IPS-15b (cell line): ENCODE data around the gene NME7.

Experiments
- H3K27me3 ChIP-seq: one replicate; pipeline ENCODE4 v1.6.1; 2013; ENCODE audit warnings: low read length; ENCODE audit not compliant: control insufficient read depth, insufficient read depth
- H3K36me3 ChIP-seq: one replicate; pipeline ENCODE4 v1.6.1; 2013; ENCODE audit warnings: low read length; ENCODE audit not compliant: control insufficient read depth, insufficient read depth
- H3K4me1 ChIP-seq: one replicate; pipeline ENCODE4 v1.6.1; 2013; ENCODE audit warnings: mild to moderate bottlenecking, low read length; ENCODE audit not compliant: control insufficient read depth, insufficient read depth
- H3K4me3 ChIP-seq: one replicate; pipeline ENCODE4 v1.5.1; 2013; ENCODE audit warnings: low read depth, low read length
- H3K9ac ChIP-seq: one replicate; pipeline ENCODE4 v1.6.1; 2013; ENCODE audit warnings: low read depth, mild to moderate bottlenecking, low read length
- H3K9me3 ChIP-seq: one replicate; pipeline ENCODE4 v1.6.1; 2013; ENCODE audit warnings: mild to moderate bottlenecking, low read length; ENCODE audit not compliant: control insufficient read depth, insufficient read depth

NME7 gene

GRCh38 chr1:169163059-169163458 is 204.5 kb downstream of the NME7 start:
- H3K9me3 ChIP-seq: no peaks in the 10 kb centered on the region
- H3K4me1 ChIP-seq: no peaks in the 10 kb centered on the region
- H3K36me3 ChIP-seq: no peaks in the 10 kb centered on the region
- H3K27me3 ChIP-seq: no peaks in the 10 kb centered on the region
- no peak overlapping the region for H3K9ac ChIP-seq
- no peak overlapping the region for H3K4me3 ChIP-seq

GRCh38 chr1:169161496-169162194 is 206.0 kb downstream of the NME7 start:
- no peaks in the 10 kb centered on the region for H3K9me3 ChIP-seq
- no peak overlapping the region for H3K9ac ChIP-seq

DNA sequence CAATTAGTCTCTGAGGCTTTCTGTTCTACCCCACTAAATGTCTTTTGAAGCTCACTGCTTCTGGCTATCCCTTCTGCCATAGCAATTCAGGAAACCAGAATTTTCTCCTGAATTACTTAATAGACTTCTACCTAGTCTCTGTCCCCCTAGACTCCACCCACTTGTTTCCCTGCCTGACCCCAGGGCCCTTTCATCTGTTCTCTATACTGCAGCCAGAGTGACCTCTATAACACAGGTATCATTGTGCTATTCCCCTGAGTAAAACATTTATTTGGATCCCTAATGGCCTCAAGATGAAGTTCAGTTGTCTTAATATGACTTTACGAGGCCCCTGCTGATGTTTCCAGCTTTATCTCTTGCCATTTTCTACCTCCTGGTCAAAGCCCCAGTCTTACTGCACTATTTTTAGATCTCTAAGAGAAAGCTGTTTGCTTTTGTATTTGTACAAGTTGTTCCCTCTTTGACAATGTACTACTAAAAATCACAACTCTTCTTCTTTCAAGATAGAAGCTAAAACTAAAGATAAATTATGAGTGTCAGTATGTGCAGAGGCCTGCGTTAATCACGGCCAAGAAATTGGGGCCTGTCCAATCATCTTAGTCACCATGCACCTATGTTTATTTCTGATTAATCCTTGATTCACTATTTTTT is 206.6 kb downstream of the NME7 start:
- Histone ChIP-seq H3K36me3 (no peaks in the 10 kb centered on the region), H3K4me3 (no peak overlapping the region), H3K27me3 (no peaks in the 10 kb centered on the region), H3K9me3 (no peaks in the 10 kb centered on the region), H3K4me1 (no peaks in the 10 kb centered on the region), H3K9ac (no peak overlapping the region)

More at GRCh38 chr1:169161496-169162194, 206.0 kb downstream of the NME7 start:
- Histone ChIP-seq H3K36me3 (no peaks in the 10 kb centered on the region), H3K27me3 (no peaks in the 10 kb centered on the region), H3K4me1 (no peaks in the 10 kb centered on the region), H3K4me3 (no peak overlapping the region)

- no peak overlapping the region for H3K9ac ChIP-seq
- H3K9me3 ChIP-seq: no peaks in the 10 kb centered on the region
- H3K4me1 ChIP-seq: no peaks in the 10 kb centered on the region
- H3K36me3 ChIP-seq: no peaks in the 10 kb centered on the region
- H3K4me3 ChIP-seq: no peak overlapping the region
- no peaks in the 10 kb centered on the region for H3K27me3 ChIP-seq
These were observed 211.0 kb downstream of the NME7 start for GRCh38 chr1:169156580-169156979.

GRCh38 chr1:169155675-169156074 is 211.9 kb downstream of the NME7 start:
- no peaks in the 10 kb centered on the region for H3K27me3 ChIP-seq
- H3K4me3 ChIP-seq: no peak overlapping the region
- no peaks in the 10 kb centered on the region for H3K4me1 ChIP-seq
- no peaks in the 10 kb centered on the region for H3K36me3 ChIP-seq
- H3K9me3 ChIP-seq: no peaks in the 10 kb centered on the region
- H3K9ac ChIP-seq: no peak overlapping the region

GRCh38 chr1:169151338-169151837 is 216.2 kb downstream of the NME7 start:
- Histone ChIP-seq H3K9me3 (no peaks in the 10 kb centered on the region), H3K27me3 (no peaks in the 10 kb centered on the region), H3K9ac (no peak overlapping the region), H3K36me3 (no peaks in the 10 kb centered on the region), H3K4me3 (no peak overlapping the region), H3K4me1 (no peaks in the 10 kb centered on the region)

DNA sequence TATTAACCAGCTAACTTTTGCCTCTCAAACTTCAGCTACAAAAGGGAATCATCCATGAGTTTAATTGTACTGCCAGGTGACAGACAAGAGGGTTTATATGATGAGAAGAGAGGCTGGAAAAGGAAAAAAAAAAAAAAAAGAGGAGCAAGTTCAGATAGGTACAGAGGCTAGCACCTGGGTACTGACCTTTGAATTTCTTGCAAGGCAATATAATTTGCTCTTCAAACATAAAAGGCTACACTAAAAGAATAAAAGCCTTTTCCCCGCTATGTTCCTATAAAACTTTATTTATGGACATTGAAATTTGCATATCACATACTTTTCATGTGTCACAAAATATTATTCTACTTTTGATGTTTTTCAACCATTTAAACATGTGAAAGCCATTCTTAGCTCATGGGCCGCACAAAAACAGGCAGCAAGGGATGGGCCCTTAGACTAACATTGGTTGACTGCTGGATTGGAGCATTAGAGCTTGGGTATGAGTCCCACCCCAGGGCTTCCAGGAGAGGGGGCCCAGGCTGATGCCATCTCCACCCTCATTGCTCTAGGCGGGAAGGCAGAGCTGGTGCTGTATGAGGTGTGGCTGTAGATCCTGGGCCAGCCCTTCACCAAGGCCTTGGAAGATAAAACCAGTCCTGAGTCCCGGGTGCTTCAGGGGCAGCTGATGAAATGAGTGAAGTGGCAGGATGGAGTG is 216.8 kb downstream of the NME7 start:
- no peaks in the 10 kb centered on the region for H3K27me3 ChIP-seq
- no peaks in the 10 kb centered on the region for H3K4me1 ChIP-seq
- no peaks in the 10 kb centered on the region for H3K9me3 ChIP-seq
- H3K9ac ChIP-seq: no peak overlapping the region
- no peak overlapping the region for H3K4me3 ChIP-seq
- no peaks in the 10 kb centered on the region for H3K36me3 ChIP-seq

DNA sequence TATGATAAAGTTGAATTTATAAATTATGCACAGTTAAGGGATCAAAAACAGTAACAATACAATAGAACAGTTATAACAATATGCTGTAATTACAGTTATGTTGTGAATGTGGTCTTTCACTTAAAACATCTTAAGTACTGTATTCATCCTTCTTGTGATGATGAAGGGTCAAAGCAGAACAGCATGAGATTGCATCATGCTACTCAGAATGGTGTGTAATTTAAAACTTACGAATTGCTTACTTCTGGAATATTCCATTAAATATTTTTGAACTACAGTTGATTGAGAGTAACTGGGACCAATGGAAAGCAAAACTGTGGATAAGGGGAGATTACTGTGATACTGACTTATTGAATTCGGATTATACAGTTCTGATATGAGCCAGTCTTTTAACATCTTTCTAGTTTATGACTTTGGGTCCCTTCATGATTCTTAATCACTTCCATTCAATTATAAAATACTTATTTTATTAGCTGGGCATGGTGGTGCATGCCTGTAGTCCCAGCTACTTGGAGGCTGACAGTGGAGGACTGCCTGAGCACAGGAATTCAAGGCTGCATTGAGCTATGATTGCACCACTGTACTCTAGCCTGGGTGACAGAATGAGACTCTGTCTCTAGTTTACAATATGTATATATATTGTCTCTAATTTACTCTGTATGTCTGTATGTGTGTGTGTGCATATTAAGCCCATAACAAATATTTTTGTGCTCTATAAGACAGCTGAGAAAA is 217.9 kb downstream of the NME7 start:
- Histone ChIP-seq H3K9ac (no peak overlapping the region), H3K36me3 (no peaks in the 10 kb centered on the region), H3K9me3 (no peaks in the 10 kb centered on the region), H3K27me3 (no peaks in the 10 kb centered on the region), H3K4me1 (no peaks in the 10 kb centered on the region), H3K4me3 (no peak overlapping the region)

DNA sequence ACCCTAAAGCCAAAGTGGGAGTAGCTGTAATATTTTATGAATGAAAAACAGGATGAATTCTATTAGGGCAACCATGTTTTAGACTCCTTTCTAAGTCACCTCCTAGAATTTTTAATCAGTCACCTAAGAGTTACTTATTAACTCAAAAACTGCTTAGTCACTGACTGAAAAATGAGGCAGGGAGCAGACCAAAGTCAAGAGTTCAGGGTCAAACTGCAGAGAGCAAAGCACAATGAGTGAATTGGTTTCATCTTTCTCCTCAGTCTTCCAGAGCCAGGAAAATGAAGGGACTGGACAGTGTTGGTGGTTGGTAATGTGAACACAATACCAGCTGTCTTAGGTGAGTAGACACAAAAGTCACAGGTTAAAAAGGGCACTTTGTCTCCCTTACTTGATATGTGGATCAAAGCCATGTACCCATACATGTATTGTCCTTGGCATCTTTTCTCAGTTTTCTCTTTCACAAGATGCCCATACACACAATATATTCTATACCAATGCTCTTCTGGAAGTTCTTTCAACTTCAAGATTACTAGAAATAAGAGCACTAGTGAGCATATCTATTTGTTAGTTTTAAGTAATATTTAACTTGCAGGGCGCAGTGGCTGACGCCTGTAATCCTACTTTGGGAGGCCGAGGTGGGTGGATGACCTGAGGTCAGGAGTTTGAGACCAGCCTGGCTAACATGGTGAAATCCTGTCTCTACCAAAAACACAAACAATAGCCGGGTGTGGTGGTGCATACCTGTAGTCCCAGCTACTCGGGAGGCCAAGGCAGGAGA is 218.9 kb downstream of the NME7 start:
- H3K4me3 ChIP-seq: no peak overlapping the region
- H3K27me3 ChIP-seq: no peaks in the 10 kb centered on the region
- H3K36me3 ChIP-seq: no peaks in the 10 kb centered on the region
- H3K9ac ChIP-seq: no peak overlapping the region
- H3K4me1 ChIP-seq: no peaks in the 10 kb centered on the region
- no peaks in the 10 kb centered on the region for H3K9me3 ChIP-seq

- H3K36me3 ChIP-seq: no peaks in the 10 kb centered on the region
- H3K9ac ChIP-seq: no peak overlapping the region
- no peak overlapping the region for H3K4me3 ChIP-seq
- no peaks in the 10 kb centered on the region for H3K9me3 ChIP-seq
- no peaks in the 10 kb centered on the region for H3K27me3 ChIP-seq
- H3K4me1 ChIP-seq: no peaks in the 10 kb centered on the region
These were observed 220.9 kb downstream of the NME7 start for GRCh38 chr1:169146576-169147214.
